Mammary epithelial cell (primary cell): ENCODE results near the gene SEMA5B.

ENCODE experiments used
- CTCF ChIP-seq, 2 donors: IDR thresholded peaks in 1 of 2; conservative IDR thresholded peaks in 1 of 2; 2 replicates each; pipeline ENCODE4 v1.5.1; 2011 to 2012; ENCODE audit warnings: inconsistent platforms in 2 of 2, low read length in 2 of 2, mild to moderate bottlenecking in 2 of 2, control low read depth in 1 of 2, low read depth in 1 of 2; ENCODE audit not compliant: insufficient read depth in 1 of 2; ENCODE audit errors: extremely low read depth in 1 of 2
- EZH2 ChIP-seq: IDR thresholded peaks from 2 replicates; pipeline ENCODE4 v1.6.1; 2012; ENCODE audit warnings: low read length, inconsistent platforms, borderline replicate concordance

GRCh38 chr3:123024056-123024455 lies 3.5 kb downstream of the SEMA5B start:
- no peak for TF ChIP-seq CTCF (conservative IDR thresholded peaks at IDR 0.05 in 1 of 2, IDR thresholded peaks at IDR 0.05 in 1 of 2; ENCODE audit: extremely low read depth in 1 of 2, insufficient read depth in 1 of 2, low read depth in 1 of 2, low read length in 2 of 2)
- no peak for TF ChIP-seq EZH2
